Esophagus squamous epithelium (tissue), 5 donors: ENCODE measurements around the gene EYS. TPM values are rescaled to one million over a fixed set of nuclear protein-coding genes. Genes with fewer than 3 reads are reported as not detected.

Experiments
- DNase-seq: peaks from one replicate; lab custom pipeline; 2025; lab: John Stamatoyannopoulos, UW
- H3K27ac ChIP-seq, 4 donors: fragments of 200-600 bp; sonication (generic); one replicate each; pipeline ENCODE4 v1.5.1; 2016 to 2019; ENCODE audit warnings: mild to moderate bottlenecking in 1 of 4
- H3K27me3 ChIP-seq, 4 donors: fragments of 200-600 bp; sonication (generic); 1 replicate in 3 of 4; 2 replicates in 1 of 4; pipeline versions ENCODE4 v1.5.1 to v1.6.0; 2017 to 2021; ENCODE audit warnings: antibody characterized with exemption in 1 of 4
- H3K36me3 ChIP-seq, 3 donors: fragments of 200-600 bp; sonication (generic); one replicate each; pipeline ENCODE4 v1.5.1; 2016 to 2019
- H3K4me1 ChIP-seq, 3 donors: fragments of 200-600 bp; sonication (generic); one replicate each; pipeline ENCODE4 v1.5.1; 2017 to 2019
- H3K4me3 ChIP-seq, 4 donors: fragments of 200-600 bp; sonication (generic); 1 replicate in 3 of 4; 2 replicates in 1 of 4; pipeline ENCODE4 v1.5.1; 2016 to 2019; ENCODE audit warnings: mild to moderate bottlenecking in 2 of 4, moderate library complexity in 1 of 4
- H3K9me3 ChIP-seq, 3 donors: fragments of 200-600 bp; sonication (generic); one replicate each; pipeline ENCODE4 v1.5.1; 2016 to 2019
- CTCF ChIP-seq, 6 experiments: fragments of 450-650 bp in 4 of 6; fragments of 200-600 bp in 2 of 6; sonication (generic) in 2 of 6; IDR thresholded peaks; one replicate each; pipeline ENCODE4 v1.5.1; 2016 to 2019; ENCODE audit warnings: antibody characterized with exemption in 6 of 6, mild to moderate bottlenecking in 4 of 6, moderate library complexity in 4 of 6
- POLR2A ChIP-seq, 4 donors: fragments of 450-650 bp; IDR thresholded peaks; one replicate each; pipeline ENCODE4 v1.6.1; 2017; ENCODE audit warnings: antibody characterized with exemption in 4 of 4, mild to moderate bottlenecking in 4 of 4, moderate library complexity in 3 of 4
- WGBS, 2 donors: methylation state at CpG; one replicate each; pipeline ENCODE4 v1.1.5; 2018; 5-methylcytosine and 5-hydroxymethylcytosine counted together
- intact Hi-C: fragments of 100-400 bp; cut with DNase I; formaldehyde crosslinking; loops from one replicate; pipeline ENCODE4 v1.15.0; 2022
- total RNA-seq, 4 donors: library from RNA; depleted of rRNA; stranded (reverse); fragments of >200 nt; gene quantifications; one replicate each; pipeline ENCODE4 v1.1.0, GENCODE V29; 2016
- donor health status: DM: yes; HTN: yes; CAD: no.

The EYS gene
- total RNA-seq, 4 donors from 2014 or later = 0.87 TPM; not detected in 3

- no peak overlapping the region for H3K27ac ChIP-seq
- intact Hi-C loops = no loop called here
- no peak for TF ChIP-seq CTCF (IDR thresholded peaks at IDR 0.05)
- no peak for TF ChIP-seq POLR2A (IDR thresholded peaks at IDR 0.05)
- H3K9me3 ChIP-seq = no peaks in the 10 kb centered on the region
- no peaks in the 10 kb centered on the region for H3K4me1 ChIP-seq
- no peak overlapping the region for H3K4me3 ChIP-seq
- DNase-seq = no peak
- no peaks in the 10 kb centered on the region for H3K27me3 ChIP-seq
- peaks cover 4 to 61% (median 14%) of the 10 kb centered on the region in 3 donors for H3K36me3 ChIP-seq
Measured at GRCh38 chr6:63714091-63714490, 1992.9 kb downstream of the EYS start.

- no peak for DNase-seq
- TF ChIP-seq CTCF (IDR thresholded peaks at IDR 0.05) = no peak
- no peak for TF ChIP-seq POLR2A (IDR thresholded peaks at IDR 0.05)
- Histone ChIP-seq H3K4me3 (no peak overlapping the region), H3K9me3 (no peaks in the 10 kb centered on the region), H3K36me3 (peaks cover 4 to 68% (median 14%) of the 10 kb centered on the region in 3 donors), H3K4me1 (no peaks in the 10 kb centered on the region), H3K27ac (no peak overlapping the region), H3K27me3 (no peaks in the 10 kb centered on the region)
- intact Hi-C loops = no loop called here
- 96% methylated on average over 6 of the region's 6 CpGs for WGBS, 2 donors
Measured at GRCh38 chr6:63713332-63713731, 1993.7 kb downstream of the EYS start.

GRCh38 chr6:63709148-63709547, 1997.9 kb downstream of the EYS start:
- TF ChIP-seq CTCF (IDR thresholded peaks at IDR 0.05) (no peak), POLR2A (IDR thresholded peaks at IDR 0.05) (no peak)
- Histone ChIP-seq H3K27me3 (no peaks in the 10 kb centered on the region), H3K4me1 (no peaks in the 10 kb centered on the region), H3K9me3 (no peaks in the 10 kb centered on the region), H3K36me3 (peaks cover 4 to 98% (median 14%) of the 10 kb centered on the region in 3 donors), H3K4me3 (no peak overlapping the region), H3K27ac (no peak overlapping the region)
- intact Hi-C loops = no loop called here
- no peak for DNase-seq

GRCh38 chr6:63708631-63709030, 1998.4 kb downstream of the EYS start:
- H3K4me1 ChIP-seq = no peaks in the 10 kb centered on the region
- TF ChIP-seq POLR2A (IDR thresholded peaks at IDR 0.05) (no peak), CTCF (IDR thresholded peaks at IDR 0.05) (no peak)
- H3K27ac ChIP-seq = no peak overlapping the region
- no peak overlapping the region for H3K4me3 ChIP-seq
- no peak for DNase-seq
- H3K27me3 ChIP-seq = no peaks in the 10 kb centered on the region
- WGBS, 2 donors = 92 to 100% methylated on average over 1 of the region's 1 CpG
- intact Hi-C loops = no loop called here
- no peaks in the 10 kb centered on the region for H3K9me3 ChIP-seq
- peaks cover 4 to 98% (median 15%) of the 10 kb centered on the region in 3 donors for H3K36me3 ChIP-seq

DNA sequence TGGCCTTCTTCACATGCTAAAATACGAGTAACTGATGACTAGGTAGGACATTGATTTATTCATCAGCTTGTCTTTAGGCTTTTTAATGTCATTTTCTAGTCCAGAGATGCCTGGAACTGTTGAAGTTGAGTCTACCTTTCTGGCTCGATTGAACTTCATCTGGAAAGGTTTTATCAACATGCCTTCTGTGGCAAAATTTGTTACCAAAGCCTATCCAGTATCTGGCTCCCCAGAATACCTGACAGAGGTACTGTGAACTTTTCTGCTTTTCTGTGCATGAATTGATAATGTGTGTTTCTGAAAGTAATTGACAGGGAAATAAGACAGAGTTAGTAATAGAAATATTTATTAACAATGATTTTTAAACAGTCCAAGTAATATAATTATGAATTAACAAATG, 2000.4 kb downstream of the EYS start:
- TF ChIP-seq POLR2A (IDR thresholded peaks at IDR 0.05) (no peak), CTCF (IDR thresholded peaks at IDR 0.05) (no peak)
- intact Hi-C loops = no loop called here
- no peak overlapping the region for H3K27ac ChIP-seq
- H3K4me1 ChIP-seq = no peaks in the 10 kb centered on the region
- no peaks in the 10 kb centered on the region for H3K9me3 ChIP-seq
- H3K27me3 ChIP-seq = no peaks in the 10 kb centered on the region
- H3K4me3 ChIP-seq = no peak overlapping the region
- peaks cover 4 to 98% (median 14%) of the 10 kb centered on the region in 3 donors for H3K36me3 ChIP-seq
- WGBS, 2 donors = 66 to 69% methylated on average over 2 of the region's 2 CpGs
- no peak for DNase-seq
